B cell (primary cell): Measurements from ENCODE around the gene SOX18.

Experiments used
- EZH2 ChIP-seq: IDR thresholded peaks from 2 replicates; pipeline ENCODE4 v1.6.1; 2012; ENCODE audit warnings: borderline replicate concordance, low read depth, mild to moderate bottlenecking, moderate library complexity, low read length; ENCODE audit not compliant: insufficient read depth, poor library complexity, severe bottlenecking
- TF ChIP-seq, protein P1 (sequence below): fragments of 200-600 bp; IDR thresholded peaks from one replicate; pipeline ENCODE4 v1.8.0; 2022; ENCODE audit warnings: antibody characterized with exemption, mild to moderate bottlenecking

DNA sequence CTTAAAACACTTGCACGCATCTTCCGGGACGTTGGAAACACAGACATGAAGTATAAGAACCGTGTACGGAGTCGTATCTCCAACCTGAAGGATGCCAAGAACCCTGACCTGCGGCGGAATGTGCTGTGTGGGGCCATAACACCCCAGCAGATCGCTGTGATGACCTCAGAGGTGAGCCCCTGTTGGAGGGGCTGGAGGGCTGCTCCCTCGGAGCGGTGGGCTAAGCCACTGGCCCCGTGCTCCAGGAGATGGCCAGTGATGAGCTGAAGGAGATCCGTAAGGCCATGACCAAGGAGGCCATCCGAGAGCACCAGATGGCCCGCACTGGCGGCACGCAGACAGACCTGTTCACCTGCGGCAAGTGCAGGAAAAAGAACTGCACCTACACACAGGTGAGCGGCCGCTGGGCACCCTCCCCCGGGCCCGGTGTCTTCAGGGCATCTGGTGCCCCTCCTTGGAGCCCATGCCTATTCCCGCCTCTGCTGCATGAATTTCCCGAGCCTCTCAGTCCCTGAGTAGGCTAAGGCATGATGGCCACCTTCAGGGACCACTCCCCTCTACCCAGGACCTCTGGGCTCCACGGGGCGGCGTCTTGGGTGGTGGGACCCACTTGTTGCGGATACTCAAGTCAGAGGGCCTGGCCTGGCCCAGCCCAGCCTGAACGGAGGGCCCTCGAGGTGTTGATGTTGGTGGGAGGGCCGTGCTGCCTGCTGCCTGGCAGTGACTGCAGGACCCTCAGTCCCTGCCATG is 21.0 kb upstream of the SOX18 start:
- TF ChIP-seq, protein P1, sequence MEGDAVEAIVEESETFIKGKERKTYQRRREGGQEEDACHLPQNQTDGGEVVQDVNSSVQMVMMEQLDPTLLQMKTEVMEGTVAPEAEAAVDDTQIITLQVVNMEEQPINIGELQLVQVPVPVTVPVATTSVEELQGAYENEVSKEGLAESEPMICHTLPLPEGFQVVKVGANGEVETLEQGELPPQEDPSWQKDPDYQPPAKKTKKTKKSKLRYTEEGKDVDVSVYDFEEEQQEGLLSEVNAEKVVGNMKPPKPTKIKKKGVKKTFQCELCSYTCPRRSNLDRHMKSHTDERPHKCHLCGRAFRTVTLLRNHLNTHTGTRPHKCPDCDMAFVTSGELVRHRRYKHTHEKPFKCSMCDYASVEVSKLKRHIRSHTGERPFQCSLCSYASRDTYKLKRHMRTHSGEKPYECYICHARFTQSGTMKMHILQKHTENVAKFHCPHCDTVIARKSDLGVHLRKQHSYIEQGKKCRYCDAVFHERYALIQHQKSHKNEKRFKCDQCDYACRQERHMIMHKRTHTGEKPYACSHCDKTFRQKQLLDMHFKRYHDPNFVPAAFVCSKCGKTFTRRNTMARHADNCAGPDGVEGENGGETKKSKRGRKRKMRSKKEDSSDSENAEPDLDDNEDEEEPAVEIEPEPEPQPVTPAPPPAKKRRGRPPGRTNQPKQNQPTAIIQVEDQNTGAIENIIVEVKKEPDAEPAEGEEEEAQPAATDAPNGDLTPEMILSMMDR, result no peak
- no peak for TF ChIP-seq EZH2
